Stomach (tissue), 4 donors: ENCODE data around the gene PPRC1.

Source experiments
- EP300 ChIP-seq: sonication (generic); formaldehyde crosslinking; IDR thresholded peaks from one replicate; pipeline ENCODE4 v1.6.1; 2017; ENCODE audit warnings: antibody characterized with exemption
- POLR2A ChIP-seq, 4 donors: fragments of 450-650 bp; IDR thresholded peaks; one replicate each; pipeline ENCODE4 v1.6.1; 2016; ENCODE audit warnings: antibody characterized with exemption in 4 of 4, control low read depth in 2 of 4, mild to moderate bottlenecking in 1 of 4, moderate library complexity in 1 of 4
- POLR2AphosphoS5 ChIP-seq, 3 donors: sonication (generic); formaldehyde crosslinking; IDR thresholded peaks; one replicate each; pipeline ENCODE4 v1.6.1; 2016; ENCODE audit warnings: antibody characterized with exemption in 3 of 3
- TF ChIP-seq, protein P1 (sequence below), 7 experiments: fragments of 450-650 bp in 4 of 7; fragments of 200-600 bp in 3 of 7; sonication (generic) in 3 of 7; IDR thresholded peaks; one replicate each; pipeline ENCODE4 v1.5.1; 2016 to 2019; ENCODE audit warnings: antibody characterized with exemption in 7 of 7, control low read depth in 2 of 7, mild to moderate bottlenecking in 1 of 7

DNA sequence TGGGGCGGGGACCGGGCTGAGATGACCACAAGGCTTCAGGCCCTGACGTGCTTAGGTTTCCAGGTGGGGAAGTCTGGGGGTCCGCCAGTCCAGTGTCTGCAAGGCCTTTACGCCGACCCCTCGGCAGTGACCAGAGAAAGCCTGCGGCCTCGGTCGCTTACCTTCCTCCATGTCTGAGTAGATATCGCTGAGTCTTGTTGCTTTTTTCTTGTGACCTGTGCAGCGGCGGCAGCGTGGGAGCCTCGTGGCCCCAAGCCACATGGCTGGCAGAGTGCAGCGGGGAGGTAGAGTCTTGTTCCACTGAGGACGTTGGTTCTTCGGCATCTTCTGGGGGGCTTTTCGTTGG is 19.7 kb downstream of the PPRC1 start:
- TF ChIP-seq, protein P1, sequence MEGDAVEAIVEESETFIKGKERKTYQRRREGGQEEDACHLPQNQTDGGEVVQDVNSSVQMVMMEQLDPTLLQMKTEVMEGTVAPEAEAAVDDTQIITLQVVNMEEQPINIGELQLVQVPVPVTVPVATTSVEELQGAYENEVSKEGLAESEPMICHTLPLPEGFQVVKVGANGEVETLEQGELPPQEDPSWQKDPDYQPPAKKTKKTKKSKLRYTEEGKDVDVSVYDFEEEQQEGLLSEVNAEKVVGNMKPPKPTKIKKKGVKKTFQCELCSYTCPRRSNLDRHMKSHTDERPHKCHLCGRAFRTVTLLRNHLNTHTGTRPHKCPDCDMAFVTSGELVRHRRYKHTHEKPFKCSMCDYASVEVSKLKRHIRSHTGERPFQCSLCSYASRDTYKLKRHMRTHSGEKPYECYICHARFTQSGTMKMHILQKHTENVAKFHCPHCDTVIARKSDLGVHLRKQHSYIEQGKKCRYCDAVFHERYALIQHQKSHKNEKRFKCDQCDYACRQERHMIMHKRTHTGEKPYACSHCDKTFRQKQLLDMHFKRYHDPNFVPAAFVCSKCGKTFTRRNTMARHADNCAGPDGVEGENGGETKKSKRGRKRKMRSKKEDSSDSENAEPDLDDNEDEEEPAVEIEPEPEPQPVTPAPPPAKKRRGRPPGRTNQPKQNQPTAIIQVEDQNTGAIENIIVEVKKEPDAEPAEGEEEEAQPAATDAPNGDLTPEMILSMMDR (IDR thresholded peaks at IDR 0.05): no peak
- no peak for TF ChIP-seq POLR2AphosphoS5 (IDR thresholded peaks at IDR 0.05)
- no peak for TF ChIP-seq POLR2A (IDR thresholded peaks at IDR 0.05)
- TF ChIP-seq EP300: no peak
